PC-9 (cell line): ENCODE measurements around the gene SLC26A5.

Source experiments
- EZH2 ChIP-seq: fragments of 200-600 bp; sonication (generic); IDR thresholded peaks from 2 replicates; pipeline ENCODE4 v1.8.0; 2017; ENCODE audit warnings: antibody characterized with exemption, low read depth
- TF ChIP-seq, protein P1 (sequence below): fragments of 200-600 bp; sonication (generic); conservative IDR thresholded peaks from 2 replicates; pipeline ENCODE4 v1.6.1; 2017; ENCODE audit warnings: mixed run types, antibody characterized with exemption, mild to moderate bottlenecking, moderate library complexity

DNA sequence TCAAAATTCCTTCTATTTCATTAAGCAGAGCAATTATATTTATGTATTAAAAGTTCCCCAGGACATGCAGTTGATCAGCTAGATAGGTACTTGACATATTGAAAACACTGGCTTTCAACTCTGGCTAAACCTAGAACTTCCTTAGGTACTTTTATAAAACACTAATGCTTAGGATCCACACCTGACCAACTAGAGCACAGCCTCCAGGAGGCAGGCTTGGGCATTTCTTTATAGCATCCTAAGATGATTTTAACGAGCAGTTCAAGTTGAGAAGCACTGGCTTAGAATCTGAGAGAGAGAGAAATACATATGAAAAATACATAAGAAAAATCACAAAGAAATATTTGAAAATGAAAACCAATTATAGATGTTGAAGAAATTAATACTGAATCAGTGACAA lies 20.8 kb downstream of the SLC26A5 start:
- TF ChIP-seq, protein P1, sequence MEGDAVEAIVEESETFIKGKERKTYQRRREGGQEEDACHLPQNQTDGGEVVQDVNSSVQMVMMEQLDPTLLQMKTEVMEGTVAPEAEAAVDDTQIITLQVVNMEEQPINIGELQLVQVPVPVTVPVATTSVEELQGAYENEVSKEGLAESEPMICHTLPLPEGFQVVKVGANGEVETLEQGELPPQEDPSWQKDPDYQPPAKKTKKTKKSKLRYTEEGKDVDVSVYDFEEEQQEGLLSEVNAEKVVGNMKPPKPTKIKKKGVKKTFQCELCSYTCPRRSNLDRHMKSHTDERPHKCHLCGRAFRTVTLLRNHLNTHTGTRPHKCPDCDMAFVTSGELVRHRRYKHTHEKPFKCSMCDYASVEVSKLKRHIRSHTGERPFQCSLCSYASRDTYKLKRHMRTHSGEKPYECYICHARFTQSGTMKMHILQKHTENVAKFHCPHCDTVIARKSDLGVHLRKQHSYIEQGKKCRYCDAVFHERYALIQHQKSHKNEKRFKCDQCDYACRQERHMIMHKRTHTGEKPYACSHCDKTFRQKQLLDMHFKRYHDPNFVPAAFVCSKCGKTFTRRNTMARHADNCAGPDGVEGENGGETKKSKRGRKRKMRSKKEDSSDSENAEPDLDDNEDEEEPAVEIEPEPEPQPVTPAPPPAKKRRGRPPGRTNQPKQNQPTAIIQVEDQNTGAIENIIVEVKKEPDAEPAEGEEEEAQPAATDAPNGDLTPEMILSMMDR, result no peak
- TF ChIP-seq EZH2, result no peak
